ENCODE results near the gene GSTA5.
A peak's percentile ranks its signal among the peaks of the same experiment; 100 is the strongest.

DNA sequence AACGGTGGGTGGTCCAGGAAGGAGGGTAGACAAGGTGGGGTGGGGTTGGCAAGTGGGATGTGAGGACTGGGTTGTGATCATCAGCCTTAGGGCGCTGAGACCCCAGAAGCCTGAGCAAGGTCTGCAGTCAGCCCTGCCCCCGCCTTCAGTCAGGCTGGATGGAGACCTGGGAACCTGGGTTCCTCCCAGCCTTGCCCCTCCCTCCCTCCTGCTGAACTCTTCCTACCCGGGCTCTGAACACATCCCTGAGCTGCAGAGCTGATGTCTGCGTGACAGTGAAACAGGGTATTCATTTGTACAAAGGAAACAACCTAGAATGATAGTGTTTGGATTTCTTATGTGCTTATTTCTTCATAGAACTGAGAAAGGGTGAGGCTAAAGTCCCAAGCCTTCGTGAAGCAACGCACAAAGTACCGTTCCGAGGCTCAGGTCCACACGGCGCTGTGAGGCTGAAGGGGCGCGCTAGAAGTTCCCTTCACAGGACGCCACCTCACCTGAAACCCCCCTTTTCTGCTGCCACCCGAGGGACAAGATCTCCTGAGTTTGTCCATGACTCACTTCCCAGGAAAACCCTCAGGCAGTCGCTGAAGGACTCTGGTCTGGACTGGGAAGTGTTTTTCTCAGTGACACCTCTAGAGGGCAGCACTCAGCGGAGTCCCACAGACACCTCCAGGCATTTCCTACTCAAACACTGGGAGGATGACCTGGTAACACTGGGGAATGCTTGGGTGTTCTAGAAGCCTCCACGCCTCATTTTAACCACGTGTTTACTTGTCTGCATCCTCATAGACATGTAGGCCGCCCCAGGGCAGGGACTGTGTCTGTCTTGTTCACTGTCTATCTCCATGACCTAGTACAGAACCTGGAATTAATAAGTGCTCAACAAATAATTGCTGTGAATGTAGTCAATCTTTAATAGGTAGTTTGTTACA is 1.2 kb downstream of the GSTA5 start:
- TF ChIP-seq CTCF (IDR thresholded peaks at IDR 0.05) (peak; percentile 40 to 65 (median 63)), POLR2A (IDR thresholded peaks at IDR 0.05) (no peak)

Data from body of pancreas (tissue), 4 donors.